SK-N-MC (cell line): ENCODE data around the gene BRPF3.

Experiments used
- EZH2 ChIP-seq: fragments of 200-600 bp; sonication (generic); IDR thresholded peaks from one replicate; pipeline ENCODE4 v1.6.1; 2017; ENCODE audit warnings: antibody characterized with exemption
- FOXP2 ChIP-seq: optimal IDR thresholded peaks from 2 replicates; pipeline ENCODE3; 2011; ENCODE audit warnings: mild to moderate bottlenecking, moderate library complexity; ENCODE audit not compliant: insufficient read depth; ENCODE audit errors: extremely low read length, control extremely low read depth
- POLR2AphosphoS5 ChIP-seq: IDR thresholded peaks from 2 replicates; pipeline ENCODE4 v1.6.1; 2012; ENCODE audit warnings: mild to moderate bottlenecking, low read depth, low read length, borderline replicate concordance

DNA sequence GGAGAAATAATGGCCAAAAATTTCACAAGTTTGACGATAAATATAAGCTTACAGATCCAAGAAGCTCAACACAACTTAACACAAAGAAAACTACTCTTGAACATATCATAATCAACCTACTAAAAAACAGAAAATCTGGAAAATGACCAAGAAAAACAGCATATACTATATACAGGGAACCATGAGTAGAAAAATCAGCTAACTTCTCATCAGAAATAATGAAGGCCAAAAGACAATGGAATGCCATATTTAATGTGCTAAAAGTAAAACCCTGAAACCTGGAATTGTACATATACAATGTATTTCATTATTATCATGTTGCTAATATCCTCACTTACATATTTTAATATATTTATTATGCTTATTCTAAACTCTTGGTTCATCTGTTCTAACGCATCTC, 40.9 kb upstream of the BRPF3 start:
- no peak for TF ChIP-seq POLR2AphosphoS5
- TF ChIP-seq EZH2, result no peak
- no peak for TF ChIP-seq FOXP2
